ENCODE data around the gene CEP83. TPM values are rescaled to one million over a fixed set of nuclear protein-coding genes. Genes with fewer than 3 reads are reported as not detected.
"Not testable (repeated sequence)": the region's sequence is repeated elsewhere in the genome, so short reads cannot be mapped to it uniquely, and the experiment has no call there.

The CEP83 gene
- polyA plus RNA-seq, 1 donor (not counting 4 experiments of a cell fraction or from before 2014, with no cell fraction given): 9.5 TPM

DNA sequence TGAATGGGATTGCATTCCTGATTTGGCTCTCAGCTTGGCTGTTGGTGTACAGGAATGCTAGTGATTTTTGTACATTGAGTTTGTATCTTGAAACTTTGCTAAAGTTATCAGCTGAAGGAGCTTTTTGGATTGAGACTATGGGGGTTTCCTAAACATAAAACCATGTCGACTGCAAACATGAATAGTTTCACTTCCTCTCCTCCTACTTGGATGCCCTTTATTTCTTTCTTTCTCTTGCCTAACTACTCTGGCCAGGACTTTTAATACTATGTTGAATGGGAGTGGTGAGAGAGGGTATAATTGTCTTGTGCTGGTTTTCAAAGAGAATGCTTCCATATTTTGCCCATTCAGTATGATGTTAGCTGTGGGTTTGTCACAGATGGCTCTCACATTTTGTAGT is 141.5 kb downstream of the CEP83 start:
- Histone ChIP-seq H3K27me3 (ENCODE audit: control insufficient read depth, extremely low read depth, insufficient read depth, low read length) (no peaks in the 10 kb centered on the region), H3K79me2 (ENCODE audit: control insufficient read depth, insufficient read depth, low read length) (no peaks in the 10 kb centered on the region), H3K9ac (ENCODE audit: control insufficient read depth, extremely low read depth, insufficient read depth, low read length) (no peak overlapping the region), H3K9me3 (ENCODE audit: control insufficient read depth, low read depth, low read length) (no peaks in the 10 kb centered on the region), H3K36me3 (ENCODE audit: control insufficient read depth in 2 of 2, extremely low read depth in 1 of 2, insufficient read depth in 2 of 2, low read length in 2 of 2) (peaks cover 0 to 5% of the 10 kb centered on the region in 2 experiments), H3K9me1 (ENCODE audit: control insufficient read depth, extremely low read depth, insufficient read depth, low read length) (no peaks in the 10 kb centered on the region), H2AFZ (ENCODE audit: control insufficient read depth, low read length) (no peak overlapping the region), H3K4me1 (ENCODE audit: control insufficient read depth, extremely low read depth, insufficient read depth, low read length) (no peaks in the 10 kb centered on the region), H3K4me2 (ENCODE audit: control insufficient read depth, extremely low read depth, insufficient read depth, low read depth, low read length) (no peak overlapping the region), H4K20me1 (ENCODE audit: control insufficient read depth, extremely low read depth, insufficient read depth, low read length) (no peaks in the 10 kb centered on the region), H3K27ac (ENCODE audit: control insufficient read depth, insufficient read depth, low read length) (no peak overlapping the region), H3K4me3 (ENCODE audit: control insufficient read depth in 2 of 3, extremely low read depth in 1 of 3, insufficient read depth in 2 of 3, low read depth in 1 of 3, low read length in 3 of 3) (no peak overlapping the region)
- FAIRE-seq (no peak), DNase-seq (ENCODE audit: low read depth, low spot score) (no peak)
- dilution Hi-C loops (cut with MboI; ENCODE audit: extremely low pct_ligation_motif_present, low sequenced_read_pairs): no loop called here
- TF ChIP-seq, protein P1, sequence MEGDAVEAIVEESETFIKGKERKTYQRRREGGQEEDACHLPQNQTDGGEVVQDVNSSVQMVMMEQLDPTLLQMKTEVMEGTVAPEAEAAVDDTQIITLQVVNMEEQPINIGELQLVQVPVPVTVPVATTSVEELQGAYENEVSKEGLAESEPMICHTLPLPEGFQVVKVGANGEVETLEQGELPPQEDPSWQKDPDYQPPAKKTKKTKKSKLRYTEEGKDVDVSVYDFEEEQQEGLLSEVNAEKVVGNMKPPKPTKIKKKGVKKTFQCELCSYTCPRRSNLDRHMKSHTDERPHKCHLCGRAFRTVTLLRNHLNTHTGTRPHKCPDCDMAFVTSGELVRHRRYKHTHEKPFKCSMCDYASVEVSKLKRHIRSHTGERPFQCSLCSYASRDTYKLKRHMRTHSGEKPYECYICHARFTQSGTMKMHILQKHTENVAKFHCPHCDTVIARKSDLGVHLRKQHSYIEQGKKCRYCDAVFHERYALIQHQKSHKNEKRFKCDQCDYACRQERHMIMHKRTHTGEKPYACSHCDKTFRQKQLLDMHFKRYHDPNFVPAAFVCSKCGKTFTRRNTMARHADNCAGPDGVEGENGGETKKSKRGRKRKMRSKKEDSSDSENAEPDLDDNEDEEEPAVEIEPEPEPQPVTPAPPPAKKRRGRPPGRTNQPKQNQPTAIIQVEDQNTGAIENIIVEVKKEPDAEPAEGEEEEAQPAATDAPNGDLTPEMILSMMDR (optimal IDR thresholded peaks at IDR 0.05 in 1 of 3, IDR thresholded peaks at IDR 0.05 in 1 of 3, conservative IDR thresholded peaks at IDR 0.05 in 1 of 3; ENCODE audit: extremely low read depth in 1 of 3, insufficient read depth in 2 of 3, low read length in 3 of 3): no peak
- TF ChIP-seq EZH2 (IDR thresholded peaks at IDR 0.05; ENCODE audit: low read length): no peak

DNA sequence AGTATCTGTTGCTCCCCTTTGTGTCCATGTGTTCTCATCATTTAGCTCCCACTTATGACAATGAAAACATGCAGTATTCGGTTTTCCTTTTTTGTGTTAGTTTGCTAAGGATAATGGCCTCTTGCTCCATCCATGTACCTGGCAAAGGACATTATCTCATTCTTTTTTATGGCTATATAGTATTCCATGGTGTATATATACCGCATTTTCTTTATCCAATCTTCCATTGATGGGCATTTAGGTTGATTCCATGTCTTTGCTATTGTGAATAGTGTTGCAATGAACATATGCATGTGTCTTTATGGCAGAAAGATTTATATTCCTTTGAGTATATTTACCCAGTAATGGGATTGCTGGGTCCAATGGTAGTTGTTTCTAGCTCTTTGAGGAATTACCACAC is 143.1 kb downstream of the CEP83 start:
- H3K4me2 ChIP-seq (ENCODE audit: control insufficient read depth, extremely low read depth, insufficient read depth, low read depth, low read length); H3K4me3 ChIP-seq (ENCODE audit: control insufficient read depth in 2 of 3, extremely low read depth in 1 of 3, insufficient read depth in 2 of 3, low read depth in 1 of 3, low read length in 3 of 3); H3K4me1 ChIP-seq (ENCODE audit: control insufficient read depth, extremely low read depth, insufficient read depth, low read length); H4K20me1 ChIP-seq (ENCODE audit: control insufficient read depth, extremely low read depth, insufficient read depth, low read length); H3K9me3 ChIP-seq (ENCODE audit: control insufficient read depth, low read depth, low read length); DNase-seq (ENCODE audit: low read depth, low spot score); H3K9me1 ChIP-seq (ENCODE audit: control insufficient read depth, extremely low read depth, insufficient read depth, low read length); H3K36me3 ChIP-seq (ENCODE audit: control insufficient read depth in 2 of 2, extremely low read depth in 1 of 2, insufficient read depth in 2 of 2, low read length in 2 of 2); dilution Hi-C loops (cut with MboI; ENCODE audit: extremely low pct_ligation_motif_present, low sequenced_read_pairs); H3K27ac ChIP-seq (ENCODE audit: control insufficient read depth, insufficient read depth, low read length); H3K9ac ChIP-seq (ENCODE audit: control insufficient read depth, extremely low read depth, insufficient read depth, low read length); H3K79me2 ChIP-seq (ENCODE audit: control insufficient read depth, insufficient read depth, low read length); FAIRE-seq; H3K27me3 ChIP-seq (ENCODE audit: control insufficient read depth, extremely low read depth, insufficient read depth, low read length); H2AFZ ChIP-seq (ENCODE audit: control insufficient read depth, low read length): not testable (repeated sequence)

DNA sequence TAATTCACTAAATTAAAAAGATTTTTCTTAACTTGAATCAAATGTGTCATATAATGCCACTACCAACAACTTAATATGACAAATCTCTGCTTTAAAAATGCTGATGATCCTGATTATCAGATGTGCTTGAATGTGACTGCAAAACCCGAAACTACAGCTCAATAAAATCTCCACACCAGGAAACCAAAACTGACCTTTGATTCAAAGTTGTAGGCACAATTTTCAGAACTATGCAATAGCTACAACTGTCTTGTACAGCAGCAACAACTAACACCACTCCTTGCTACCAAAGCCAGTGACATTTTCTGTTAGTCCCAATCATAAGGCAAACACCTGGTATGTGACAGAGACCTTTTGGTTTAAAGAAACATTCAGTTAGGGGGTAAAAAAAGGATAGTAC is 147.3 kb downstream of the CEP83 start:
- H3K9me3 ChIP-seq (ENCODE audit: control insufficient read depth, low read depth, low read length): no peaks in the 10 kb centered on the region
- H3K27ac ChIP-seq (ENCODE audit: control insufficient read depth, insufficient read depth, low read length): no peak overlapping the region
- H3K4me1 ChIP-seq (ENCODE audit: control insufficient read depth, extremely low read depth, insufficient read depth, low read length): no peaks in the 10 kb centered on the region
- H3K4me2 ChIP-seq (ENCODE audit: control insufficient read depth, extremely low read depth, insufficient read depth, low read depth, low read length): no peak overlapping the region
- DNase-seq (ENCODE audit: low read depth, low spot score) (no peak), FAIRE-seq (no peak)
- no peaks in the 10 kb centered on the region for H4K20me1 ChIP-seq (ENCODE audit: control insufficient read depth, extremely low read depth, insufficient read depth, low read length)
- no peaks in the 10 kb centered on the region for H3K79me2 ChIP-seq (ENCODE audit: control insufficient read depth, insufficient read depth, low read length)
- TF ChIP-seq EZH2 (IDR thresholded peaks at IDR 0.05; ENCODE audit: low read length): no peak
- TF ChIP-seq, protein P1 (optimal IDR thresholded peaks at IDR 0.05 in 1 of 3, IDR thresholded peaks at IDR 0.05 in 1 of 3, conservative IDR thresholded peaks at IDR 0.05 in 1 of 3; ENCODE audit: extremely low read depth in 1 of 3, insufficient read depth in 2 of 3, low read length in 3 of 3): no peak
- H3K9me1 ChIP-seq (ENCODE audit: control insufficient read depth, extremely low read depth, insufficient read depth, low read length): no peaks in the 10 kb centered on the region
- dilution Hi-C loops (cut with MboI; ENCODE audit: extremely low pct_ligation_motif_present, low sequenced_read_pairs): no loop called here
- H3K4me3 ChIP-seq (ENCODE audit: control insufficient read depth in 2 of 3, extremely low read depth in 1 of 3, insufficient read depth in 2 of 3, low read depth in 1 of 3, low read length in 3 of 3): no peak overlapping the region
- H2AFZ ChIP-seq (ENCODE audit: control insufficient read depth, low read length): no peak overlapping the region
- no peak overlapping the region for H3K9ac ChIP-seq (ENCODE audit: control insufficient read depth, extremely low read depth, insufficient read depth, low read length)
- no peaks in the 10 kb centered on the region for H3K36me3 ChIP-seq (ENCODE audit: control insufficient read depth in 2 of 2, extremely low read depth in 1 of 2, insufficient read depth in 2 of 2, low read length in 2 of 2)
- no peaks in the 10 kb centered on the region for H3K27me3 ChIP-seq (ENCODE audit: control insufficient read depth, extremely low read depth, insufficient read depth, low read length)
